Keratinocyte (primary cell): ENCODE results near the gene SPAG6. TPM values are rescaled to one million over a fixed set of nuclear protein-coding genes. Genes with fewer than 3 reads are reported as not detected.

Source experiments
- DNase-seq: peaks from one replicate; pipeline ENCODE4 v3.0.0-alpha.2; 2011; ENCODE audit warnings: low read depth, missing footprints, low spot score
- FAIRE-seq: peaks from 2 replicates; lab custom pipeline; 2011; peaks lifted over from hg19 to GRCh38; lab: Jason Lieb, UNC
- H2AFZ ChIP-seq: 2 replicates; pipeline ENCODE4 v1.6.0; 2012; ENCODE audit warnings: low read length, control low read depth, inconsistent platforms; ENCODE audit not compliant: control insufficient read depth
- H3K27ac ChIP-seq: 2 replicates; pipeline ENCODE4 v1.5.1; 2011; ENCODE audit warnings: low read length; ENCODE audit not compliant: control insufficient read depth, insufficient read depth
- H3K27me3 ChIP-seq: 3 replicates; pipeline ENCODE4 v1.6.0; 2011; ENCODE audit warnings: low read length; ENCODE audit not compliant: control insufficient read depth, insufficient read depth; ENCODE audit errors: extremely low read depth
- H3K36me3 ChIP-seq, 2 experiments: 2 replicates in 1 of 2; 3 replicates in 1 of 2; pipeline ENCODE4 v1.5.1; 2011; ENCODE audit warnings: low read length in 2 of 2, mild to moderate bottlenecking in 1 of 2; ENCODE audit not compliant: control insufficient read depth in 2 of 2, insufficient read depth in 2 of 2; ENCODE audit errors: extremely low read depth in 1 of 2
- H3K4me1 ChIP-seq: 3 replicates; pipeline ENCODE4 v1.5.1; 2011; ENCODE audit warnings: low read length; ENCODE audit not compliant: control insufficient read depth, insufficient read depth; ENCODE audit errors: extremely low read depth
- H3K4me2 ChIP-seq: 3 replicates; pipeline ENCODE4 v1.6.0; 2011; ENCODE audit warnings: low read depth, low read length; ENCODE audit not compliant: control insufficient read depth, insufficient read depth; ENCODE audit errors: extremely low read depth
- H3K4me3 ChIP-seq, 3 experiments: fragments of 200-600 bp in 1 of 3; sonication (generic) in 1 of 3; 2 replicates in 2 of 3; 3 replicates in 1 of 3; pipeline ENCODE4 v1.5.1; 2011 to 2016; ENCODE audit warnings: low read length in 3 of 3, mild to moderate bottlenecking in 3 of 3, control low read depth in 2 of 3, inconsistent platforms in 1 of 3, low read depth in 1 of 3, mixed read lengths in 1 of 3, mixed run types in 1 of 3, moderate library complexity in 1 of 3; ENCODE audit not compliant: control insufficient read depth in 2 of 3, insufficient read depth in 2 of 3; ENCODE audit errors: extremely low read depth in 1 of 3
- H3K79me2 ChIP-seq: 2 replicates; pipeline ENCODE4 v1.6.0; 2012; ENCODE audit warnings: low read length; ENCODE audit not compliant: control insufficient read depth, insufficient read depth
- H3K9ac ChIP-seq: 3 replicates; pipeline ENCODE4 v1.6.0; 2011; ENCODE audit warnings: low read length; ENCODE audit not compliant: control insufficient read depth, insufficient read depth; ENCODE audit errors: extremely low read depth
- H3K9me1 ChIP-seq: 3 replicates; pipeline ENCODE4 v1.6.0; 2011; ENCODE audit warnings: low read length; ENCODE audit not compliant: control insufficient read depth, insufficient read depth; ENCODE audit errors: extremely low read depth
- H3K9me3 ChIP-seq: 2 replicates; pipeline ENCODE4 v1.5.1; 2012; ENCODE audit warnings: low read depth, low read length; ENCODE audit not compliant: control insufficient read depth
- H4K20me1 ChIP-seq: 3 replicates; pipeline ENCODE4 v1.6.0; 2011; ENCODE audit warnings: low read length; ENCODE audit not compliant: control insufficient read depth, insufficient read depth; ENCODE audit errors: extremely low read depth
- EZH2 ChIP-seq: IDR thresholded peaks from one replicate; pipeline ENCODE4 v1.6.1; 2012; ENCODE audit warnings: inconsistent platforms, mild to moderate bottlenecking, low read length, moderate library complexity
- dilution Hi-C: fragments of 300-500 bp; cut with MboI; formaldehyde crosslinking; loops from one replicate; pipeline ENCODE4 v1.7.0; 2020; ENCODE audit warnings: low sequenced_read_pairs; ENCODE audit not compliant: extremely low pct_ligation_motif_present
- polyA plus RNA-seq, 5 experiments: library from polyadenylated mRNA; depleted of rRNA in 3 of 5; stranded (reverse) in 3 of 5; stranded (forward) in 1 of 5; unstranded in 1 of 5; fragments of >200 nt; gene quantifications; 1 replicate in 1 of 5; 2 replicates in 3 of 5; 3 replicates in 1 of 5; pipeline versions ENCODE4 v1.2.1 to v1.2.3, GENCODE V29; 2011 to 2012; ENCODE audit warnings: missing spikeins in 2 of 5, low read depth in 1 of 5, low replicate concordance in 1 of 5
- TF ChIP-seq, protein P1 (sequence below), 3 experiments: IDR thresholded peaks in 1 of 3; conservative IDR thresholded peaks in 1 of 3; optimal IDR thresholded peaks in 1 of 3; 2 replicates in 2 of 3; 3 replicates in 1 of 3; pipeline versions ENCODE3 to v1.5.1; 2011; ENCODE audit warnings: low read length in 3 of 3, mild to moderate bottlenecking in 3 of 3, moderate library complexity in 2 of 3, control low read depth in 1 of 3, inconsistent platforms in 1 of 3; ENCODE audit not compliant: insufficient read depth in 2 of 3; ENCODE audit errors: extremely low read depth in 1 of 3

Gene SPAG6
- polyA plus RNA-seq, 1 donor (not counting 4 experiments of a cell fraction or from before 2014, with no cell fraction given), result not detected

DNA sequence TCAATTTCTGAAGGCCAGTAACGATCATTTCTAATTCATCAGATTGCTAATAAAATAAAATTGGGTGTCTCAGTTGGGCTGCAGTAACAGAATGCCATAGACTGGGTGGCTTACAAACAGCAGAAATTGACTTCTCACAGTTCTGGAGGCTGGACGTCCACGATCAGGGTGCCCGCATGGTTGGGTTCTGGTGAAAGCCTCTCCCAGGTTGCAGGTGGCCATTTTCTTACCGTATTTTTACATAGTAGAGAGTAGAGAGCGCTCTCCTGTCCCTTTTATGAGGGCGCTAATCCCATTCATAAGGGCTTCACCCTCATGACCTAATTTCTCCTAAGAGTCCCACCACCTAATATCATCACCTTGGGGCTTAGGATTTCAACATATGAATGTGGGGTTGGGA lies 106.0 kb downstream of the SPAG6 start:
- dilution Hi-C loops, result no loop called here
- no peaks in the 10 kb centered on the region for H3K4me1 ChIP-seq
- H3K27me3 ChIP-seq, result peaks cover 5% of the 10 kb centered on the region
- no peaks in the 10 kb centered on the region for H3K9me3 ChIP-seq
- no peaks in the 10 kb centered on the region for H3K79me2 ChIP-seq
- H2AFZ ChIP-seq, result no peak overlapping the region
- H3K9ac ChIP-seq, result no peak overlapping the region
- TF ChIP-seq, protein P1, sequence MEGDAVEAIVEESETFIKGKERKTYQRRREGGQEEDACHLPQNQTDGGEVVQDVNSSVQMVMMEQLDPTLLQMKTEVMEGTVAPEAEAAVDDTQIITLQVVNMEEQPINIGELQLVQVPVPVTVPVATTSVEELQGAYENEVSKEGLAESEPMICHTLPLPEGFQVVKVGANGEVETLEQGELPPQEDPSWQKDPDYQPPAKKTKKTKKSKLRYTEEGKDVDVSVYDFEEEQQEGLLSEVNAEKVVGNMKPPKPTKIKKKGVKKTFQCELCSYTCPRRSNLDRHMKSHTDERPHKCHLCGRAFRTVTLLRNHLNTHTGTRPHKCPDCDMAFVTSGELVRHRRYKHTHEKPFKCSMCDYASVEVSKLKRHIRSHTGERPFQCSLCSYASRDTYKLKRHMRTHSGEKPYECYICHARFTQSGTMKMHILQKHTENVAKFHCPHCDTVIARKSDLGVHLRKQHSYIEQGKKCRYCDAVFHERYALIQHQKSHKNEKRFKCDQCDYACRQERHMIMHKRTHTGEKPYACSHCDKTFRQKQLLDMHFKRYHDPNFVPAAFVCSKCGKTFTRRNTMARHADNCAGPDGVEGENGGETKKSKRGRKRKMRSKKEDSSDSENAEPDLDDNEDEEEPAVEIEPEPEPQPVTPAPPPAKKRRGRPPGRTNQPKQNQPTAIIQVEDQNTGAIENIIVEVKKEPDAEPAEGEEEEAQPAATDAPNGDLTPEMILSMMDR (optimal IDR thresholded peaks at IDR 0.05 in 1 of 3, IDR thresholded peaks at IDR 0.05 in 1 of 3, conservative IDR thresholded peaks at IDR 0.05 in 1 of 3; ENCODE audit: extremely low read depth in 1 of 3, insufficient read depth in 2 of 3, low read length in 3 of 3), result no peak
- TF ChIP-seq EZH2, result no peak
- FAIRE-seq (no peak), DNase-seq (no peak)
- H3K4me2 ChIP-seq, result no peak overlapping the region
- H3K27ac ChIP-seq, result no peak overlapping the region
- no peaks in the 10 kb centered on the region for H3K36me3 ChIP-seq
- no peak overlapping the region for H3K4me3 ChIP-seq
- H3K9me1 ChIP-seq, result no peaks in the 10 kb centered on the region
- no peaks in the 10 kb centered on the region for H4K20me1 ChIP-seq

DNA sequence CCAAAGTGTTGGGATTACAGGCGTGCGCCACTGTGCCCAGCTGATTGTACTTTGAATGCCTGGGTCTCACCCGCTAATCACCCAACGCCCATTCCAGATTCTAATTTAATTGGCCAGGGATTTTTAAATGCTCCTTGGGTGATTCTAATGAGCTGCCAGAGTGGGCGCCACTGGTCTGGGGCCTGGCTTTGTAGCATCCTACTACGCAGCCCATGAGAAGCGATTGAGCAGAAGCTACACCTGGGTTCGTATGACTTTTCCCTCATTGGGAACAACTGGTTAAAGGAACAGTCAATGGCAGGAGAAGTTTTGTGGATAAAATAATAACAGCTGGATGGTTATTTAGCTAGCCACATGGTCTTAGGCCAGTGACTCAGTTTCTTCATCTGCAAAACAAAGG lies 108.0 kb downstream of the SPAG6 start:
- Histone ChIP-seq H3K4me2 (no peak overlapping the region), H3K9me3 (no peaks in the 10 kb centered on the region), H4K20me1 (no peaks in the 10 kb centered on the region), H3K4me1 (no peaks in the 10 kb centered on the region), H3K4me3 (no peak overlapping the region), H3K9me1 (no peaks in the 10 kb centered on the region), H3K79me2 (no peaks in the 10 kb centered on the region), H3K9ac (no peak overlapping the region), H3K27ac (no peak overlapping the region), H3K27me3 (no peaks in the 10 kb centered on the region), H3K36me3 (no peaks in the 10 kb centered on the region), H2AFZ (no peak overlapping the region)
- no peak for DNase-seq
- no peak for TF ChIP-seq EZH2
- TF ChIP-seq, protein P1 (optimal IDR thresholded peaks at IDR 0.05 in 1 of 3, IDR thresholded peaks at IDR 0.05 in 1 of 3, conservative IDR thresholded peaks at IDR 0.05 in 1 of 3; ENCODE audit: extremely low read depth in 1 of 3, insufficient read depth in 2 of 3, low read length in 3 of 3), result no peak
- no peak for FAIRE-seq
- dilution Hi-C loops, result no loop called here
